Peyer's patch (tissue), 4 donors: ENCODE measurements around the gene PATJ.

ENCODE experiments used
- POLR2A ChIP-seq, 2 donors: fragments of 450-650 bp; IDR thresholded peaks; one replicate each; pipeline ENCODE4 v1.5.1; 2017; ENCODE audit warnings: antibody characterized with exemption in 2 of 2, mild to moderate bottlenecking in 2 of 2, moderate library complexity in 2 of 2
- TF ChIP-seq, protein P1 (sequence below), 6 experiments: fragments of 450-650 bp in 4 of 6; fragments of 200-600 bp in 2 of 6; sonication (generic) in 1 of 6; IDR thresholded peaks; one replicate each; pipeline ENCODE4 v1.5.1; 2017 to 2019; ENCODE audit warnings: antibody characterized with exemption in 6 of 6, mild to moderate bottlenecking in 3 of 6, moderate library complexity in 1 of 6

DNA sequence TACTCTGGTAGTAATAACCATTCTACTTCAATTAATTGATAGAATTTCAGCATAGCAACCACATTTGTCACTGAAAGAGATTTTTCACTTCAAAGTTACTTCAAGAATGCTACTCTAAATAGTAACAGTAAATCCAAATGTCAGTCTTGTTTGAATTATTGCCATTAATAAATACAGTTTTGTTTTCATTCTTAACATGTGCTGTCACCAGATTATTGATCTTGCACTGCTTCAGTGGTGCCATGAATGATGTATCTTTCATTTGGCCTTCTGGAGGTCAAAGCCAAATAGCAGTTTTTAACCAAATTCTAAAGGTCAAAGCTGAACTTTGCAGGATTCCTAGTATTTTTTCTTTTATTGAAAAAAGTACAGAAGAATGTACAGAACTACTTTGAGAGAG, 199.5 kb downstream of the PATJ start:
- no peak for TF ChIP-seq POLR2A (IDR thresholded peaks at IDR 0.05)
- TF ChIP-seq, protein P1, sequence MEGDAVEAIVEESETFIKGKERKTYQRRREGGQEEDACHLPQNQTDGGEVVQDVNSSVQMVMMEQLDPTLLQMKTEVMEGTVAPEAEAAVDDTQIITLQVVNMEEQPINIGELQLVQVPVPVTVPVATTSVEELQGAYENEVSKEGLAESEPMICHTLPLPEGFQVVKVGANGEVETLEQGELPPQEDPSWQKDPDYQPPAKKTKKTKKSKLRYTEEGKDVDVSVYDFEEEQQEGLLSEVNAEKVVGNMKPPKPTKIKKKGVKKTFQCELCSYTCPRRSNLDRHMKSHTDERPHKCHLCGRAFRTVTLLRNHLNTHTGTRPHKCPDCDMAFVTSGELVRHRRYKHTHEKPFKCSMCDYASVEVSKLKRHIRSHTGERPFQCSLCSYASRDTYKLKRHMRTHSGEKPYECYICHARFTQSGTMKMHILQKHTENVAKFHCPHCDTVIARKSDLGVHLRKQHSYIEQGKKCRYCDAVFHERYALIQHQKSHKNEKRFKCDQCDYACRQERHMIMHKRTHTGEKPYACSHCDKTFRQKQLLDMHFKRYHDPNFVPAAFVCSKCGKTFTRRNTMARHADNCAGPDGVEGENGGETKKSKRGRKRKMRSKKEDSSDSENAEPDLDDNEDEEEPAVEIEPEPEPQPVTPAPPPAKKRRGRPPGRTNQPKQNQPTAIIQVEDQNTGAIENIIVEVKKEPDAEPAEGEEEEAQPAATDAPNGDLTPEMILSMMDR (IDR thresholded peaks at IDR 0.05), result no peak
